Endothelial cell of umbilical vein (primary cell): ENCODE measurements around the gene HPSE2. TPM values are rescaled to one million over a fixed set of nuclear protein-coding genes. Genes with fewer than 3 reads are reported as not detected.

Experiments
- BruUV-seq: library from RNA; stranded (reverse); fragments of 400-500 nt; replicated peaks from 2 replicates; lab custom pipeline; 2021; lab: Mats Ljungman, UMichigan
- CTCF ChIA-PET: fragments of 300-600, 350-600 bp; sonication (Branson Sonifier 250); formaldehyde crosslinking; loops from one replicate; lab custom pipeline; 2021; ENCODE audit warnings: antibody characterized with exemption, inconsistent platforms; lab: Charles Lee
- POLR2A ChIA-PET: fragments of 300-600, 350-600 bp; sonication (Branson Sonifier 250); formaldehyde crosslinking; loops from one replicate; lab custom pipeline; 2021; ENCODE audit warnings: antibody characterized with exemption, inconsistent platforms; lab: Charles Lee
- DNase-seq: peaks from one replicate; pipeline ENCODE4 v3.0.0-alpha.2; 2011; ENCODE audit warnings: low read depth, low spot score
- FAIRE-seq: peaks from 2 replicates; lab custom pipeline; 2011; peaks lifted over from hg19 to GRCh38; lab: Jason Lieb, UNC
- H2AFZ ChIP-seq: 2 replicates; pipeline ENCODE4 v1.6.0; 2012; ENCODE audit warnings: low read depth, low read length, control low read depth, inconsistent platforms
- H3K27ac ChIP-seq: 2 replicates; pipeline ENCODE4 v1.5.1; 2011; ENCODE audit warnings: low read depth, mild to moderate bottlenecking, control low read depth, low read length, moderate library complexity; ENCODE audit not compliant: insufficient read depth
- H3K27me3 ChIP-seq, 2 experiments: 2 replicates each; pipeline versions ENCODE4 v1.6.0 to v1.6.1; 2011; ENCODE audit warnings: low read length in 2 of 2, mixed read lengths in 1 of 2; ENCODE audit not compliant: control insufficient read depth in 2 of 2, insufficient read depth in 2 of 2
- H3K36me3 ChIP-seq, 2 experiments: 2 replicates in 1 of 2; 3 replicates in 1 of 2; pipeline ENCODE4 v1.5.1; 2011; ENCODE audit warnings: low read length in 2 of 2, mild to moderate bottlenecking in 1 of 2, moderate library complexity in 1 of 2; ENCODE audit not compliant: control insufficient read depth in 2 of 2, insufficient read depth in 2 of 2; ENCODE audit errors: extremely low read depth in 1 of 2
- H3K4me1 ChIP-seq: 3 replicates; pipeline ENCODE4 v1.5.1; 2011; ENCODE audit warnings: mild to moderate bottlenecking, low read length; ENCODE audit not compliant: control insufficient read depth, insufficient read depth; ENCODE audit errors: extremely low read depth
- H3K4me2 ChIP-seq: 2 replicates; pipeline ENCODE4 v1.6.1; 2011; ENCODE audit warnings: low read length, control low read depth, mixed read lengths; ENCODE audit not compliant: insufficient read depth
- H3K4me3 ChIP-seq, 3 experiments: fragments of 200-600 bp in 1 of 3; sonication (generic), shearing (Covaris generic) in 1 of 3; replicated peaks in 1 of 3; 2 replicates each; pipeline ENCODE4 v1.5.1; 2011 to 2016; ENCODE audit warnings: control low read depth in 3 of 3, low read length in 3 of 3, mild to moderate bottlenecking in 2 of 3, inconsistent platforms in 1 of 3, low read depth in 1 of 3, moderate library complexity in 1 of 3; ENCODE audit not compliant: insufficient read depth in 1 of 3
- H3K79me2 ChIP-seq: 2 replicates; pipeline ENCODE4 v1.6.0; 2012; ENCODE audit warnings: low read length, inconsistent platforms; ENCODE audit not compliant: control insufficient read depth, insufficient read depth
- H3K9ac ChIP-seq: replicated peaks from 2 replicates; pipeline ENCODE3; 2011; ENCODE audit warnings: low read length, control low read depth; ENCODE audit not compliant: insufficient read depth; ENCODE audit errors: extremely low read depth
- H3K9me1 ChIP-seq: replicated peaks from 3 replicates; pipeline ENCODE4 v1.6.0; 2011; ENCODE audit warnings: mild to moderate bottlenecking, low read length; ENCODE audit not compliant: control insufficient read depth, insufficient read depth; ENCODE audit errors: extremely low read depth
- H3K9me3 ChIP-seq: replicated peaks from 2 replicates; pipeline ENCODE4 v1.5.1; 2012; ENCODE audit warnings: low read length, inconsistent platforms; ENCODE audit not compliant: control insufficient read depth, insufficient read depth
- H4K20me1 ChIP-seq: replicated peaks from 2 replicates; pipeline ENCODE3; 2011; ENCODE audit warnings: mild to moderate bottlenecking, low read length; ENCODE audit not compliant: control insufficient read depth, insufficient read depth; ENCODE audit errors: extremely low read depth
- EZH2 ChIP-seq: IDR thresholded peaks from 2 replicates; pipeline ENCODE4 v1.6.1; 2012; ENCODE audit warnings: borderline replicate concordance, low read depth, mild to moderate bottlenecking, moderate library complexity, low read length, inconsistent platforms; ENCODE audit not compliant: severe bottlenecking
- FOS ChIP-seq: IDR thresholded peaks from 2 replicates; pipeline ENCODE4 v1.6.1; 2011; ENCODE audit warnings: mild to moderate bottlenecking, low read length, moderate library complexity, borderline replicate concordance; ENCODE audit not compliant: insufficient read depth
- MYC ChIP-seq: IDR thresholded peaks from one replicate; pipeline ENCODE4 v1.6.1; 2011; ENCODE audit warnings: mild to moderate bottlenecking, low read depth, low read length
- POLR2A ChIP-seq: IDR thresholded peaks from 2 replicates; pipeline ENCODE4 v1.6.1; 2012; ENCODE audit warnings: low read depth, mild to moderate bottlenecking, control low read depth, low read length
- POLR2AphosphoS5 ChIP-seq: IDR thresholded peaks from 2 replicates; pipeline ENCODE4 v1.6.1; 2012; ENCODE audit warnings: low read depth, mild to moderate bottlenecking, control low read depth, low read length, moderate library complexity; ENCODE audit not compliant: insufficient read depth
- dilution Hi-C: fragments of 300-500 bp; cut with MboI; formaldehyde crosslinking; loops from one replicate; pipeline ENCODE4 v1.15.0; 2019; ENCODE audit warnings: low sequenced_read_pairs; ENCODE audit not compliant: extremely low pct_ligation_motif_present
- intact Hi-C: fragments of 100-400 bp; cut with micrococcal nuclease; formaldehyde crosslinking; loops from one replicate; pipeline ENCODE4 v1.10.0; 2022
- polyA plus RNA-seq, 4 experiments: library from polyadenylated mRNA; depleted of rRNA in 3 of 4; stranded (reverse) in 3 of 4; unstranded in 1 of 4; fragments of >200 nt; gene quantifications; 2 replicates each; pipeline versions ENCODE4 v1.2.1 to v1.2.3, GENCODE V29; 2011 to 2012; ENCODE audit warnings: missing spikeins in 1 of 4
- total RNA-seq: library from RNA; stranded (reverse); gene quantifications from 2 replicates; pipeline ENCODE4 v1.2.3, GENCODE V29; 2021
- TF ChIP-seq, protein P1 (sequence below), 2 donors: IDR thresholded peaks; 1 replicate in 1 of 2; 2 replicates in 1 of 2; pipeline ENCODE4 v1.5.1; 2011; ENCODE audit warnings: low read length in 2 of 2, mild to moderate bottlenecking in 2 of 2, moderate library complexity in 2 of 2, control low read depth in 1 of 2, inconsistent platforms in 1 of 2, low read depth in 1 of 2; ENCODE audit not compliant: insufficient read depth in 1 of 2; ENCODE audit errors: extremely low read depth in 1 of 2
- TF ChIP-seq, protein P2 (sequence below): IDR thresholded peaks from 2 replicates; pipeline ENCODE4 v1.6.1; 2011; ENCODE audit not compliant: insufficient read depth, insufficient read length

HPSE2 gene
- total and polyA plus RNA-seq, 2 donors (not counting 3 experiments of a cell fraction or from before 2014, with no cell fraction given), result not detected

GRCh38 chr10:98458809-98459784, 776.6 kb downstream of the HPSE2 start:
- H3K79me2 ChIP-seq, result no peaks in the 10 kb centered on the region
- peaks cover 15% of the 10 kb centered on the region for H3K4me1 ChIP-seq
- no peaks in the 10 kb centered on the region for H3K27me3 ChIP-seq
- H3K9me1 ChIP-seq, result no peaks in the 10 kb centered on the region
- H3K4me2 ChIP-seq, result no peak overlapping the region
- POLR2A ChIA-PET, result no interaction called here
- no peak for FAIRE-seq
- H3K4me3 ChIP-seq, result no peak overlapping the region
- no peaks in the 10 kb centered on the region for H3K9me3 ChIP-seq
- BruUV-seq, result no TSS peak
- dilution Hi-C loops, result no loop called here
- CTCF ChIA-PET, result interaction anchor here (1.8 kb wide), 1 partner anchor 8 kb away, joined by 8 read pairs; no protein-coding TSS in a partner anchor
- TF ChIP-seq FOS (no peak), POLR2A (no peak), POLR2AphosphoS5 (no peak), MYC (no peak), EZH2 (no peak)
- TF ChIP-seq, protein P1, sequence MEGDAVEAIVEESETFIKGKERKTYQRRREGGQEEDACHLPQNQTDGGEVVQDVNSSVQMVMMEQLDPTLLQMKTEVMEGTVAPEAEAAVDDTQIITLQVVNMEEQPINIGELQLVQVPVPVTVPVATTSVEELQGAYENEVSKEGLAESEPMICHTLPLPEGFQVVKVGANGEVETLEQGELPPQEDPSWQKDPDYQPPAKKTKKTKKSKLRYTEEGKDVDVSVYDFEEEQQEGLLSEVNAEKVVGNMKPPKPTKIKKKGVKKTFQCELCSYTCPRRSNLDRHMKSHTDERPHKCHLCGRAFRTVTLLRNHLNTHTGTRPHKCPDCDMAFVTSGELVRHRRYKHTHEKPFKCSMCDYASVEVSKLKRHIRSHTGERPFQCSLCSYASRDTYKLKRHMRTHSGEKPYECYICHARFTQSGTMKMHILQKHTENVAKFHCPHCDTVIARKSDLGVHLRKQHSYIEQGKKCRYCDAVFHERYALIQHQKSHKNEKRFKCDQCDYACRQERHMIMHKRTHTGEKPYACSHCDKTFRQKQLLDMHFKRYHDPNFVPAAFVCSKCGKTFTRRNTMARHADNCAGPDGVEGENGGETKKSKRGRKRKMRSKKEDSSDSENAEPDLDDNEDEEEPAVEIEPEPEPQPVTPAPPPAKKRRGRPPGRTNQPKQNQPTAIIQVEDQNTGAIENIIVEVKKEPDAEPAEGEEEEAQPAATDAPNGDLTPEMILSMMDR (IDR thresholded peaks at IDR 0.05; ENCODE audit: extremely low read depth in 1 of 2, insufficient read depth in 1 of 2, low read depth in 1 of 2, low read length in 2 of 2), result no peak
- TF ChIP-seq, protein P2, sequence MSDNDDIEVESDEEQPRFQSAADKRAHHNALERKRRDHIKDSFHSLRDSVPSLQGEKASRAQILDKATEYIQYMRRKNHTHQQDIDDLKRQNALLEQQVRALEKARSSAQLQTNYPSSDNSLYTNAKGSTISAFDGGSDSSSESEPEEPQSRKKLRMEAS, result no peak
- no peak overlapping the region for H2AFZ ChIP-seq
- DNase-seq, result no peak
- intact Hi-C loops, result no loop called here
- H3K9ac ChIP-seq, result no peak overlapping the region
- H3K36me3 ChIP-seq, result no peaks in the 10 kb centered on the region
- no peaks in the 10 kb centered on the region for H4K20me1 ChIP-seq
- H3K27ac ChIP-seq, result no peak overlapping the region
